DMS53 (cell line): ENCODE results near the gene TBX3.

ENCODE experiments used
- DNase-seq: peaks from one replicate; lab custom pipeline; 2025; lab: John Stamatoyannopoulos, UW

TBX3 gene

GRCh38 chr12:114696443-114697242 is 12.7 kb upstream of the TBX3 start:
- no peak for DNase-seq

GRCh38 chr12:114695305-114695592 is 11.3 kb upstream of the TBX3 start:
- no peak for DNase-seq

GRCh38 chr12:114694436-114695304 is 10.7 kb upstream of the TBX3 start:
- no peak for DNase-seq

GRCh38 chr12:114693532-114693931 is 9.6 kb upstream of the TBX3 start:
- no peak for DNase-seq

GRCh38 chr12:114693059-114693531 is 9.1 kb upstream of the TBX3 start:
- no peak for DNase-seq

GRCh38 chr12:114692186-114693058 is 8.4 kb upstream of the TBX3 start:
- no peak for DNase-seq

GRCh38 chr12:114691763-114692185 is 7.8 kb upstream of the TBX3 start:
- no peak for DNase-seq

- DNase-seq: no peak
Observed at GRCh38 chr12:114691196-114691595, 7.2 kb upstream of the TBX3 start.

- DNase-seq: no peak
Observed at GRCh38 chr12:114690267-114691135, 6.5 kb upstream of the TBX3 start.

GRCh38 chr12:114689075-114689994 is 5.4 kb upstream of the TBX3 start:
- DNase-seq: no peak

GRCh38 chr12:114688256-114688845 is 4.4 kb upstream of the TBX3 start:
- DNase-seq: no peak

GRCh38 chr12:114687802-114688201 is 3.8 kb upstream of the TBX3 start:
- no peak for DNase-seq

GRCh38 chr12:114686773-114687500 is 3.0 kb upstream of the TBX3 start:
- DNase-seq: no peak

GRCh38 chr12:114686426-114686772 is 2.4 kb upstream of the TBX3 start:
- no peak for DNase-seq

- DNase-seq: no peak
Observed at GRCh38 chr12:114685869-114686268, 1.9 kb upstream of the TBX3 start.

- no peak for DNase-seq
Observed at GRCh38 chr12:114685320-114685781, 1.4 kb upstream of the TBX3 start.

- no peak for DNase-seq
Observed at GRCh38 chr12:114684870-114685273, 897 bp upstream of the TBX3 start.

GRCh38 chr12:114683709-114684097 is 272 bp downstream of the TBX3 start:
- DNase-seq: no peak
